Spinal cord (tissue), 10 donors: ENCODE measurements around the gene CSMD2. TPM values are rescaled to one million over a fixed set of nuclear protein-coding genes. Genes with fewer than 3 reads are reported as not detected.

Experiments used
- DNase-seq, 6 donors: peaks; one replicate each; pipeline versions ENCODE4 v3.0.0 to v3.0.0-alpha.2; 2013 to 2015; ENCODE audit warnings: low spot score in 6 of 6, low read depth in 4 of 6
- H3K27ac ChIP-seq: one replicate; pipeline ENCODE4 v1.5.1; 2013; ENCODE audit warnings: low read depth, low read length, control low read depth
- H3K27me3 ChIP-seq: one replicate; pipeline ENCODE4 v1.6.1; 2013; ENCODE audit warnings: low read length; ENCODE audit not compliant: control insufficient read depth, insufficient read depth
- H3K36me3 ChIP-seq: one replicate; pipeline ENCODE4 v1.6.1; 2013; ENCODE audit warnings: low read length; ENCODE audit not compliant: control insufficient read depth, insufficient read depth
- H3K4me1 ChIP-seq: one replicate; pipeline ENCODE4 v1.6.1; 2013; ENCODE audit warnings: low read length; ENCODE audit not compliant: control insufficient read depth, insufficient read depth
- H3K4me3 ChIP-seq: one replicate; pipeline ENCODE4 v1.5.1; 2013; ENCODE audit warnings: low read depth, low read length, control low read depth
- H3K9me3 ChIP-seq: one replicate; pipeline ENCODE4 v1.6.1; 2013; ENCODE audit warnings: low read length; ENCODE audit not compliant: control insufficient read depth, insufficient read depth
- WGBS: methylation state at CpG from one replicate; pipeline ENCODE4 v1.1.5; 2013; ENCODE audit warnings: missing lambda C conversion rate; ENCODE audit not compliant: insufficient coverage; 5-methylcytosine and 5-hydroxymethylcytosine counted together
- polyA plus RNA-seq, 2 donors: library from polyadenylated mRNA; unstranded; fragments of 120-200 nt; gene quantifications; one replicate each; pipeline ENCODE4 v1.2.1, GENCODE V29; 2013; ENCODE audit not compliant: insufficient read length in 2 of 2
- total RNA-seq, 2 donors: library from RNA; depleted of rRNA in 1 of 2; stranded (reverse); fragments of 120-200 nt in 1 of 2; fragments of >200 nt in 1 of 2; gene quantifications; one replicate each; pipeline versions ENCODE4 v1.2.3 to v1.2.4, GENCODE V29; 2013 to 2014
- donor health status: healthy.

The CSMD2 gene
- total and polyA plus RNA-seq, 4 donors = 16.0 to 26.4 (median 22.2) TPM

GRCh38 chr1:33908324-33908956 is 256.6 kb downstream of the CSMD2 start:
- DNase-seq = peak in 1 of 6 donors; percentile 39
- peaks cover 2% of the 10 kb centered on the region for H3K36me3 ChIP-seq
- H3K4me1 ChIP-seq = peaks cover 8% of the 10 kb centered on the region
- H3K4me3 ChIP-seq = no peak overlapping the region
- WGBS = 59% methylated on average over 8 of the region's 11 CpGs
- no peak overlapping the region for H3K27ac ChIP-seq
- no peaks in the 10 kb centered on the region for H3K9me3 ChIP-seq
- H3K27me3 ChIP-seq = no peaks in the 10 kb centered on the region

GRCh38 chr1:33906156-33906555 is 258.9 kb downstream of the CSMD2 start:
- DNase-seq = peak in 1 of 6 donors; percentile 27
- Histone ChIP-seq H3K36me3 (no peaks in the 10 kb centered on the region), H3K9me3 (no peaks in the 10 kb centered on the region), H3K4me3 (no peak overlapping the region), H3K27me3 (no peaks in the 10 kb centered on the region), H3K4me1 (peaks cover 12% of the 10 kb centered on the region), H3K27ac (no peak overlapping the region)
- no CpG with 5 or more reads among the region's 1 CpG for WGBS

GRCh38 chr1:33905241-33905640 is 259.8 kb downstream of the CSMD2 start:
- H3K27me3 ChIP-seq = no peaks in the 10 kb centered on the region
- no peak overlapping the region for H3K27ac ChIP-seq
- DNase-seq = no peak
- 83% methylated on average over 3 of the region's 3 CpGs for WGBS
- H3K4me1 ChIP-seq = peaks cover 12% of the 10 kb centered on the region
- H3K36me3 ChIP-seq = no peaks in the 10 kb centered on the region
- no peak overlapping the region for H3K4me3 ChIP-seq
- H3K9me3 ChIP-seq = no peaks in the 10 kb centered on the region

- WGBS = no CpG with 5 or more reads among the region's 2 CpGs
- Histone ChIP-seq H3K27ac (no peak overlapping the region), H3K9me3 (no peaks in the 10 kb centered on the region), H3K4me3 (no peak overlapping the region), H3K4me1 (peaks cover 20% of the 10 kb centered on the region), H3K27me3 (no peaks in the 10 kb centered on the region), H3K36me3 (no peaks in the 10 kb centered on the region)
- peak in 2 of 6 donors; percentile 39 to 62 for DNase-seq
These were observed 261.8 kb downstream of the CSMD2 start for GRCh38 chr1:33903210-33903589.

- H3K27me3 ChIP-seq = no peaks in the 10 kb centered on the region
- H3K27ac ChIP-seq = no peak overlapping the region
- H3K36me3 ChIP-seq = no peaks in the 10 kb centered on the region
- peak in 1 of 6 donors; percentile 45 for DNase-seq
- peaks cover 18% of the 10 kb centered on the region for H3K4me1 ChIP-seq
- H3K4me3 ChIP-seq = no peak overlapping the region
- H3K9me3 ChIP-seq = no peaks in the 10 kb centered on the region
- 76% methylated on average over 3 of the region's 6 CpGs for WGBS
These were observed 262.4 kb downstream of the CSMD2 start for GRCh38 chr1:33902486-33903209.

- WGBS = 81% methylated on average over 3 of the region's 3 CpGs
- H3K27me3 ChIP-seq = no peaks in the 10 kb centered on the region
- H3K4me3 ChIP-seq = no peak overlapping the region
- H3K36me3 ChIP-seq = peaks cover 6% of the 10 kb centered on the region
- DNase-seq = no peak
- peaks cover 18% of the 10 kb centered on the region for H3K4me1 ChIP-seq
- H3K9me3 ChIP-seq = no peaks in the 10 kb centered on the region
- no peak overlapping the region for H3K27ac ChIP-seq
These were observed 265.3 kb downstream of the CSMD2 start for GRCh38 chr1:33899746-33900145.

GRCh38 chr1:33898881-33899280 is 266.1 kb downstream of the CSMD2 start:
- 47% methylated on average over 9 of the region's 9 CpGs for WGBS
- Histone ChIP-seq H3K27me3 (no peaks in the 10 kb centered on the region), H3K27ac (no peak overlapping the region), H3K36me3 (peaks cover 6% of the 10 kb centered on the region), H3K4me1 (peaks cover 23% of the 10 kb centered on the region), H3K9me3 (no peaks in the 10 kb centered on the region), H3K4me3 (no peak overlapping the region)
- no peak for DNase-seq

- no peaks in the 10 kb centered on the region for H3K27me3 ChIP-seq
- WGBS = 67% methylated on average over 2 of the region's 3 CpGs
- H3K4me3 ChIP-seq = no peak overlapping the region
- no peaks in the 10 kb centered on the region for H3K9me3 ChIP-seq
- no peak overlapping the region for H3K27ac ChIP-seq
- peaks cover 26% of the 10 kb centered on the region for H3K4me1 ChIP-seq
- DNase-seq = peak in 1 of 6 donors; percentile 43
- peaks cover 6% of the 10 kb centered on the region for H3K36me3 ChIP-seq
These were observed 266.6 kb downstream of the CSMD2 start for GRCh38 chr1:33898406-33898805.

- peaks cover 23% of the 10 kb centered on the region for H3K4me1 ChIP-seq
- no peak overlapping the region for H3K27ac ChIP-seq
- no peak for DNase-seq
- WGBS = 87% methylated on average over 5 of the region's 5 CpGs
- H3K27me3 ChIP-seq = no peaks in the 10 kb centered on the region
- H3K9me3 ChIP-seq = no peaks in the 10 kb centered on the region
- peaks cover 6% of the 10 kb centered on the region for H3K36me3 ChIP-seq
- no peak overlapping the region for H3K4me3 ChIP-seq
These were observed 267.8 kb downstream of the CSMD2 start for GRCh38 chr1:33897092-33897725.
